Measurements from ENCODE around the gene YPEL4. TPM values are rescaled to one million over a fixed set of nuclear protein-coding genes. Genes with fewer than 3 reads are reported as not detected.

Gene YPEL4
- total RNA-seq, 2 experiments from 2014 or later, result 5.6 to 7.3 TPM

DNA sequence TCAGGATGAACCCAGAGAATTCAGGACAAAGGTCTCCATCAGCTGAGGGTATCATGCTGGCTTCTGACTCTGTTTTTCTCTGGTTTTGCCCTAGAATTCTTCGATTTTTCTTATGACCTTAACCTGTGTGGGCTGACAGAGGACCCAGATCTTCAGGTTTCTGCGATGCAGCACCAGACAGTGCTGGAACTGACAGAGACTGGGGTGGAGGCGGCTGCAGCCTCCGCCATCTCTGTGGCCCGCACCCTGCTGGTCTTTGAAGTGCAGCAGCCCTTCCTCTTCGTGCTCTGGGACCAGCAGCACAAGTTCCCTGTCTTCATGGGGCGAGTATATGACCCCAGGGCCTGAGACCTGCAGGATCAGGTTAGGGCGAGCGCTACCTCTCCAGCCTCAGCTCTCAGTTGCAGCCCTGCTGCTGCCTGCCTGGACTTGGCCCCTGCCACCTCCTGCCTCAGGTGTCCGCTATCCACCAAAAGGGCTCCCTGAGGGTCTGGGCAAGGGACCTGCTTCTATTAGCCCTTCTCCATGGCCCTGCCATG is 35.4 kb downstream of the YPEL4 start:
- Mint-ChIP-seq H3K36me3 (ENCODE audit: low read depth) (no peaks in the 10 kb centered on the region), H3K4me3 (no peak overlapping the region), H3K4me1 (ENCODE audit: low read depth) (no peaks in the 10 kb centered on the region), H3K27me3 (peaks cover 10% of the 10 kb centered on the region), H3K27ac (no peak overlapping the region), H3K9me3 (no peaks in the 10 kb centered on the region)
- no peak overlapping the region for H3K27ac ChIP-seq (ENCODE audit: low read depth in 1 of 2, low read length in 2 of 2)
- H3K27me3 ChIP-seq (ENCODE audit: control insufficient read depth in 1 of 2, insufficient read depth in 2 of 2, low read length in 2 of 2), result peaks cover 4 to 5% of the 10 kb centered on the region in 2 experiments
- CTCF ChIA-PET, result no interaction called here
- H3K4me1 ChIP-seq (ENCODE audit: insufficient read depth, low read length), result no peaks in the 10 kb centered on the region
- peaks cover 0 to 7% of the 10 kb centered on the region in 2 experiments for H3K9me3 ChIP-seq (ENCODE audit: control insufficient read depth in 1 of 2, insufficient read depth in 1 of 2, low read length in 2 of 2)
- H3K4me3 ChIP-seq (ENCODE audit: low read length), result no peak overlapping the region
- TF ChIP-seq, protein P1, sequence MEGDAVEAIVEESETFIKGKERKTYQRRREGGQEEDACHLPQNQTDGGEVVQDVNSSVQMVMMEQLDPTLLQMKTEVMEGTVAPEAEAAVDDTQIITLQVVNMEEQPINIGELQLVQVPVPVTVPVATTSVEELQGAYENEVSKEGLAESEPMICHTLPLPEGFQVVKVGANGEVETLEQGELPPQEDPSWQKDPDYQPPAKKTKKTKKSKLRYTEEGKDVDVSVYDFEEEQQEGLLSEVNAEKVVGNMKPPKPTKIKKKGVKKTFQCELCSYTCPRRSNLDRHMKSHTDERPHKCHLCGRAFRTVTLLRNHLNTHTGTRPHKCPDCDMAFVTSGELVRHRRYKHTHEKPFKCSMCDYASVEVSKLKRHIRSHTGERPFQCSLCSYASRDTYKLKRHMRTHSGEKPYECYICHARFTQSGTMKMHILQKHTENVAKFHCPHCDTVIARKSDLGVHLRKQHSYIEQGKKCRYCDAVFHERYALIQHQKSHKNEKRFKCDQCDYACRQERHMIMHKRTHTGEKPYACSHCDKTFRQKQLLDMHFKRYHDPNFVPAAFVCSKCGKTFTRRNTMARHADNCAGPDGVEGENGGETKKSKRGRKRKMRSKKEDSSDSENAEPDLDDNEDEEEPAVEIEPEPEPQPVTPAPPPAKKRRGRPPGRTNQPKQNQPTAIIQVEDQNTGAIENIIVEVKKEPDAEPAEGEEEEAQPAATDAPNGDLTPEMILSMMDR (IDR thresholded peaks at IDR 0.05), result no peak
- POLR2A ChIA-PET, result no interaction called here
- no peaks in the 10 kb centered on the region for H3K36me3 ChIP-seq (ENCODE audit: insufficient read depth, low read length)
- intact Hi-C loops (cut with DNase I, micrococcal nuclease), result no loop called here
- ATAC-seq (ENCODE audit: poor library complexity) (no peak), DNase-seq (no peak)

DNA sequence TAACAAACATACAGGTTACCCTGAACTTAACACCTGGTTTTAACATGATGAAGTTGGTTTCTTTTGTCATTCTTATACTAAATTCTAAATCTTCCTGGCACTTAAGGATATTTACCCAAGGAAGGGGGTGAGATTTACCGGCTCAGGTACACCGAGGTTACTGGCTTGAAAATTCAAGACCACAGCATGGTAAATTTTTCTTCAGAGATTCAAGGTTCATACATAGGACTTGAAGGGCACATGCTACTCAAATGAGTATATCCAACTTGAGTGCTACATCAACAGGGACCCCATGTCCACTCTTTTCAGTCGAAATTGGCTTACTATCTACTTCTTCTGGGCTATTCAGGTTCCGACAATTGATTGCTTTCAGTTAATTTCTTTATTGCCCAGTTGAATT is 39.5 kb downstream of the YPEL4 start:
- no peak overlapping the region for H3K4me3 ChIP-seq (ENCODE audit: low read length)
- ChIA-PET CTCF (no interaction called here), POLR2A (no interaction called here)
- Mint-ChIP-seq H3K9me3 (no peaks in the 10 kb centered on the region), H3K27me3 (peaks cover 9% of the 10 kb centered on the region), H3K4me3 (no peak overlapping the region), H3K27ac (no peak overlapping the region), H3K4me1 (ENCODE audit: low read depth) (no peaks in the 10 kb centered on the region), H3K36me3 (ENCODE audit: low read depth) (no peaks in the 10 kb centered on the region)
- no peak for DNase-seq
- H3K4me1 ChIP-seq (ENCODE audit: insufficient read depth, low read length), result no peaks in the 10 kb centered on the region
- intact Hi-C loops (cut with DNase I, micrococcal nuclease), result no loop called here
- ATAC-seq (ENCODE audit: poor library complexity), result no peak
- no peaks in the 10 kb centered on the region for H3K9me3 ChIP-seq (ENCODE audit: control insufficient read depth in 1 of 2, insufficient read depth in 1 of 2, low read length in 2 of 2)
- H3K27me3 ChIP-seq (ENCODE audit: control insufficient read depth in 1 of 2, insufficient read depth in 2 of 2, low read length in 2 of 2), result peaks cover 4 to 5% of the 10 kb centered on the region in 2 experiments
- TF ChIP-seq, protein P1 (IDR thresholded peaks at IDR 0.05), result no peak
- no peak overlapping the region for H3K27ac ChIP-seq (ENCODE audit: low read depth in 1 of 2, low read length in 2 of 2)
- H3K36me3 ChIP-seq (ENCODE audit: insufficient read depth, low read length), result no peaks in the 10 kb centered on the region

DNA sequence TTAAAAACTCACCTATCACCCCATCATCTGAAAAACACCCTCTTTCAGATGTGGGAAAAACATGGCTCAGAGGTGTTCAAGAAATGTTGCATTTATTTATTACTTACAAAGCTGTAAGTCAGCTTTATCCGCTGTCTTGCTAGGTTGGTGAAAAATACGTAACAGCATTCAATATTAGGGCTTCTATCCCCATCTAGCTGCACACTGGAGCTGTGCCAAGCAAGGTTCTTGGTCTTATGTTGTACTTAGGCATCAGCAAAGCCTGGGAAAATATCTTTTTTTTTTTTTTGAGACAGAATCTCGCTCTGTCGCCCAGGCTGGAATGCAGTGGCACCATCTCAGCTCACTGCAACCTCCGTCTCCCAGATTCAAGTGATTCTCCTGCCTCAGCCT is 44.7 kb downstream of the YPEL4 start:
- TF ChIP-seq, protein P1 (IDR thresholded peaks at IDR 0.05), result no peak
- CTCF ChIA-PET, result no interaction called here
- peaks cover 0 to 5% of the 10 kb centered on the region in 2 experiments for H3K27me3 ChIP-seq (ENCODE audit: control insufficient read depth in 1 of 2, insufficient read depth in 2 of 2, low read length in 2 of 2)
- Mint-ChIP-seq H3K4me1 (ENCODE audit: low read depth) (no peaks in the 10 kb centered on the region), H3K27ac (no peak overlapping the region), H3K36me3 (ENCODE audit: low read depth) (no peaks in the 10 kb centered on the region), H3K9me3 (no peaks in the 10 kb centered on the region), H3K4me3 (no peak overlapping the region), H3K27me3 (peaks cover 10% of the 10 kb centered on the region)
- H3K27ac ChIP-seq (ENCODE audit: low read depth in 1 of 2, low read length in 2 of 2), result no peak overlapping the region
- peaks cover 3% of the 10 kb centered on the region for H3K4me1 ChIP-seq (ENCODE audit: insufficient read depth, low read length)
- POLR2A ChIA-PET, result interaction anchor here (0.6 kb wide), 1 partner anchor 14 kb away, joined by 4 read pairs; no protein-coding TSS in a partner anchor
- intact Hi-C loops (cut with DNase I, micrococcal nuclease), result no loop called here
- H3K4me3 ChIP-seq (ENCODE audit: low read length), result no peak overlapping the region
- ATAC-seq (ENCODE audit: poor library complexity), result no peak
- H3K36me3 ChIP-seq (ENCODE audit: insufficient read depth, low read length), result no peaks in the 10 kb centered on the region
- DNase-seq, result no peak
- no peaks in the 10 kb centered on the region for H3K9me3 ChIP-seq (ENCODE audit: control insufficient read depth in 1 of 2, insufficient read depth in 1 of 2, low read length in 2 of 2)

Measured in CD4-positive, alpha-beta T cell (primary cell).